ENCODE measurements around the gene KCNG2.

Gene KCNG2

DNA sequence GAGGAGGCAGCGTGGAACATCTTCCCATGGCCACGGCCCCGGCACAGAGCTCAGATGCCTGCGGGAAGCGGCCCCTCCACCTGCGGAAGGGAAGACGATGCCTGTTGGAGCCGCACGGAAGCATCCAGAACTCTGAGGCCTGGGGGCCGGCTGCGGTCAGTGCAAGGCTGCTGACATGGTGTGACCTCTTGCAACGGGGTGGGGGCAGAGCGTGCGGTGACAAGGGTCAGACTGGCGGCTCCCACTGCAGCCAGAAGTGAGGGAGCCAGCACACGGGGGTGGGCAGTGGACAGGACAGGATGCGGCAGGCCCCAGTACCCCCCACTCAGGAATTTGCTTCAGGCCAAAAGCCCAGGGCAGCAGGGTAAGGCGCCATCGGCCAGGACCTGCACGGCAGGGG lies 104.9 kb downstream of the KCNG2 start:
- H3K9me2 ChIP-seq (replicated peaks; ENCODE audit: insufficient read depth, low read length) = no peaks in the 10 kb centered on the region
- TF ChIP-seq EZH2phosphoT487 (conservative IDR thresholded peaks at IDR 0.05; ENCODE audit: low read length) = no peak
- TF ChIP-seq, protein P1, sequence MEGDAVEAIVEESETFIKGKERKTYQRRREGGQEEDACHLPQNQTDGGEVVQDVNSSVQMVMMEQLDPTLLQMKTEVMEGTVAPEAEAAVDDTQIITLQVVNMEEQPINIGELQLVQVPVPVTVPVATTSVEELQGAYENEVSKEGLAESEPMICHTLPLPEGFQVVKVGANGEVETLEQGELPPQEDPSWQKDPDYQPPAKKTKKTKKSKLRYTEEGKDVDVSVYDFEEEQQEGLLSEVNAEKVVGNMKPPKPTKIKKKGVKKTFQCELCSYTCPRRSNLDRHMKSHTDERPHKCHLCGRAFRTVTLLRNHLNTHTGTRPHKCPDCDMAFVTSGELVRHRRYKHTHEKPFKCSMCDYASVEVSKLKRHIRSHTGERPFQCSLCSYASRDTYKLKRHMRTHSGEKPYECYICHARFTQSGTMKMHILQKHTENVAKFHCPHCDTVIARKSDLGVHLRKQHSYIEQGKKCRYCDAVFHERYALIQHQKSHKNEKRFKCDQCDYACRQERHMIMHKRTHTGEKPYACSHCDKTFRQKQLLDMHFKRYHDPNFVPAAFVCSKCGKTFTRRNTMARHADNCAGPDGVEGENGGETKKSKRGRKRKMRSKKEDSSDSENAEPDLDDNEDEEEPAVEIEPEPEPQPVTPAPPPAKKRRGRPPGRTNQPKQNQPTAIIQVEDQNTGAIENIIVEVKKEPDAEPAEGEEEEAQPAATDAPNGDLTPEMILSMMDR (IDR thresholded peaks at IDR 0.05; ENCODE audit: insufficient read depth, low read length, poor library complexity, severe bottlenecking) = no peak
- H3K79me2 ChIP-seq (ENCODE audit: insufficient read depth, low read length) = no peaks in the 10 kb centered on the region
- H3K4me3 ChIP-seq (ENCODE audit: insufficient read depth, low read length, poor library complexity, severe bottlenecking) = no peak overlapping the region
- H3K4me2 ChIP-seq (ENCODE audit: low read depth, low read length, poor library complexity, severe bottlenecking) = no peak overlapping the region
- H2AFZ ChIP-seq (ENCODE audit: low read depth, low read length, severe bottlenecking) = no peak overlapping the region
- no peak overlapping the region for H3K9ac ChIP-seq (ENCODE audit: low read length)
- no peaks in the 10 kb centered on the region for H4K20me1 ChIP-seq (ENCODE audit: low read depth, low read length)
- H3K27me3 ChIP-seq (ENCODE audit: low read length) = no peaks in the 10 kb centered on the region
- H3K27ac ChIP-seq (ENCODE audit: low read depth, low read length) = no peak overlapping the region
- no peaks in the 10 kb centered on the region for H3K36me3 ChIP-seq (ENCODE audit: low read length)
- peaks cover 6% of the 10 kb centered on the region; the same call in 1 of the 2 replicates for H3K9me3 ChIP-seq (ENCODE audit: insufficient read depth, low read length)
- 0 out of 2 replicates have a peak, but pooled peaks cover 4% of the 10 kb centered on the region for H3F3A ChIP-seq (ENCODE audit: insufficient read depth)

DNA sequence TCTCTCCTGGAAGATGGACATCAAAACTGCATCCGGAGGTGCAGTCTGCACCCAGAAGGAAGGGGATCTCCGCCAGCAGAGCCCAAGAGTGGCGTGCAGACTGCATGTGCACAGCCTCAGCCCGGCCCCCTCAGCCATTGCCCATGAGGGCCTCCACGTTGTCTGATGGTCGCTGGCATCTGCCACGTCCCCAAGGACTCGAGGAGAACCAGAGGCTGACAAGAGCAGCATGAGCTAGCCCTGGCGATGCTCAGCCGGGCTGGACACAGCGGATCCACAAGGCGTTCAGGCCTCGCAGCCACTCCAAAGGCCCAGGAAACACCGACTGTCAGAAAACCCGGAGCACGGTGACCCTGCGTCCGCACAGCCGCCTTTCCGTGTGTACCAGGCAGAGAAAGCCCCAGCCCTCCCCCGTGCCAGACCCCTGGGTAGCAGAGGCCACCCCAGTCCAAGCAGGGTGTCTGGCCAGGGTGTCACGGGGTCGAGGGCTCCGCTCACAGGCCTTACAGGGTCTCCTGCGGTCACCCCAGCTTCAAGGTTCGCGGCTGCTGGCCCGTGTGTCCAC lies 105.4 kb downstream of the KCNG2 start:
- TF ChIP-seq, protein P1 (IDR thresholded peaks at IDR 0.05; ENCODE audit: insufficient read depth, low read length, poor library complexity, severe bottlenecking) = no peak
- TF ChIP-seq EZH2phosphoT487 (conservative IDR thresholded peaks at IDR 0.05; ENCODE audit: low read length) = no peak
- no peak overlapping the region for H3K9ac ChIP-seq (ENCODE audit: low read length)
- H4K20me1 ChIP-seq (ENCODE audit: low read depth, low read length) = no peaks in the 10 kb centered on the region
- H3K9me2 ChIP-seq (replicated peaks; ENCODE audit: insufficient read depth, low read length) = no peaks in the 10 kb centered on the region
- no peaks in the 10 kb centered on the region for H3K27me3 ChIP-seq (ENCODE audit: low read length)
- no peaks in the 10 kb centered on the region for H3K79me2 ChIP-seq (ENCODE audit: insufficient read depth, low read length)
- no peak overlapping the region for H3K27ac ChIP-seq (ENCODE audit: low read depth, low read length)
- no peak overlapping the region for H2AFZ ChIP-seq (ENCODE audit: low read depth, low read length, severe bottlenecking)
- H3K36me3 ChIP-seq (ENCODE audit: low read length) = no peaks in the 10 kb centered on the region
- H3K4me2 ChIP-seq (ENCODE audit: low read depth, low read length, poor library complexity, severe bottlenecking) = no peak overlapping the region
- peaks cover 3% of the 10 kb centered on the region; the same call in 1 of the 2 replicates for H3K9me3 ChIP-seq (ENCODE audit: insufficient read depth, low read length)
- H3F3A ChIP-seq (ENCODE audit: insufficient read depth) = 0 out of 2 replicates have a peak, but pooled peaks cover 4% of the 10 kb centered on the region
- no peak overlapping the region for H3K4me3 ChIP-seq (ENCODE audit: insufficient read depth, low read length, poor library complexity, severe bottlenecking)

DNA sequence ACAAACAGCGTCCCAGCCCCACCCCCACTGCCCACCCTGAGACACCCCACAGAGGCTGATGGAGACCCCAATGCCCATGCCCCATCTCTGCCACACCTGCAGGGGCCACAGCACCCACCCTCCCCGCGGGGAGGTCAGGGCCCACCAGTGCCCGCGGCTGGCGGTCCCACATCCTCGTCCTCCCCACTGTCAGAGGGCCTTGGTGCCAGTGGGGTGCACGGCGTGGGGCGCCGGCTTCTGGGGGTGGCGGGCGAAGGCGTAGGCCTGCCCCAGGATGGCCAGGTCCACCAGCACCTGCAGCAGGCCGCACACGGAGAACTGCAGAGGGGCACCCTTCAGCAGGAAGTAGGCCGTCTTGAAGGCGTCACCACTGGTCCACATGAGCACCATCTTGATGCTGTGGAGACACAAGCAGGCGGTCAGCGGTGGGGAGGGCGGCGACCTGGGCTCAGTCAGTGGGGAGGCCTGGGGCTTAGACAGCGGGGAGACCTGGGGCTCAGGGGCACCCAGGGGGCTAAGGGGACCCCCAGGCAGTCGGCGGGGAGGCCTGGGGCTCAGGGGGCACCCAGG lies 106.1 kb downstream of the KCNG2 start:
- Histone ChIP-seq H3K36me3 (ENCODE audit: low read length) (no peaks in the 10 kb centered on the region), H2AFZ (ENCODE audit: low read depth, low read length, severe bottlenecking) (no peak overlapping the region), H3K27me3 (ENCODE audit: low read length) (no peaks in the 10 kb centered on the region), H3K9me3 (ENCODE audit: insufficient read depth, low read length) (no peaks in the 10 kb centered on the region), H3K4me2 (ENCODE audit: low read depth, low read length, poor library complexity, severe bottlenecking) (no peak overlapping the region), H3K9ac (ENCODE audit: low read length) (no peak overlapping the region), H4K20me1 (ENCODE audit: low read depth, low read length) (no peaks in the 10 kb centered on the region), H3K9me2 (replicated peaks; ENCODE audit: insufficient read depth, low read length) (no peaks in the 10 kb centered on the region), H3K4me3 (ENCODE audit: insufficient read depth, low read length, poor library complexity, severe bottlenecking) (no peak overlapping the region), H3F3A (ENCODE audit: insufficient read depth) (0 out of 2 replicates have a peak, but pooled peaks cover 4% of the 10 kb centered on the region), H3K27ac (ENCODE audit: low read depth, low read length) (no peak overlapping the region), H3K79me2 (ENCODE audit: insufficient read depth, low read length) (no peaks in the 10 kb centered on the region)
- TF ChIP-seq EZH2phosphoT487 (conservative IDR thresholded peaks at IDR 0.05; ENCODE audit: low read length) = no peak
- TF ChIP-seq, protein P1 (IDR thresholded peaks at IDR 0.05; ENCODE audit: insufficient read depth, low read length, poor library complexity, severe bottlenecking) = no peak

Measured in SU-DHL-6 (cell line).